Measurements from ENCODE around the gene RFX2. TPM values are rescaled to one million over a fixed set of nuclear protein-coding genes. Genes with fewer than 3 reads are reported as not detected.

The RFX2 gene
- total and polyA plus RNA-seq, 9 of the 15 experiments (the other 6 are each of a cell fraction or from before 2014, with no cell fraction given): 3.6 to 18.7 (median 8.7) TPM

DNA sequence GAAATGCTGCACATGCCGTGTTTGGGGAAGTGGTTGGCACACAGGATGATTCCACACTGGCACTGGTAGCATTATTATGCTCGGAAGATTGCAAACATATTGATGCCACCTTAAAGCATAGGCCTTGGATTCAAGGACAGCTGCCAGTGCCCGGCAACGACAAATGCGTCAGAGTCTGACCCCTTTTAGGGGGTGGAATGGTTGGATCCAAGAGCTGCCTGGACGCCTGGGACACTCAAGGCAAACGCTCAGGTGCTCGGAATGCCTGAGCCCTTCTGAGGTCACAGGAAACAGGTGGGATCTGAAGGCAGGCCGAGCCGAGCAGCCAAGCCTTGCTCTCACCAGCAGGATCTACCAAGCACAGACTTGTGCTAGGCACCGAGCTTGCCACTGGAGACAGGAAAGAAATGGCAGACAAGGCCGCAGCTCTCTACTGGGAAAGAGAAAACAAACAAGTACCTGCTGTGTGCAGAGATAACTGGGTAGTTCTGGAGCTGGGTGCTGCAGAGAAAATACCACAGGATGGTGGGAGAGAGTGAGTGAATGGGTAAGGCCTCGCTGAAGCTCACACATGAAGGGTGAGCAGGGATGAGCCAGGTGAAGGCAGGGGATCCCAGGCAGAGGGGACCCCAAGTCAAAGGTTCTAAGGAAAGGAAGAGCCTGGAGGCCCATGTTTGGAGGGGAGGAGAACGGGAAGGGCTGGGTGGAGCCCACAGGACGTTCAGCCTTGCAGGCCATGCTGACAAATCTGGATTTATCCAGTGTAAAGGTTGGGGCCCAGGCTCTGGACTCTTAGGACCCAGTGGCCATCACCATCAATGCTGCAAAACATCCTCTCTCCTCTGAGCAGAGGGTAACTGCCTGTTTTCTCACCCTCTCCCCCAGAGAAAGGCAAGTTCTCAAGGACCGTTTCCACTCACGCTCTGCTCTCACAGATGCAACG lies 141.6 kb downstream of the RFX2 start (continued):
- TF ChIP-seq REST (IDR thresholded peaks at IDR 0.05; ENCODE audit: borderline replicate concordance) (peak; percentile 79), REST (CRISPR knock-in tag; IDR thresholded peaks at IDR 0.05; ENCODE audit: low read depth) (no peak)
